ENCODE measurements around the gene MIGA2. TPM values are rescaled to one million over a fixed set of nuclear protein-coding genes. Genes with fewer than 3 reads are reported as not detected.
A peak's percentile ranks its signal among the peaks of the same experiment; 100 is the strongest.
"Not testable (repeated sequence)": the region's sequence is repeated elsewhere in the genome, so short reads cannot be mapped to it uniquely, and the experiment has no call there.

Gene MIGA2
- total and polyA plus RNA-seq, 10 donors, result 20.2 to 47.1 (median 34.4) TPM

- peaks cover 13 to 66% (median 50%) of the 10 kb centered on the region in 6 donors for H3K4me1 ChIP-seq
- intact Hi-C loops (cut with DNase I; ENCODE audit: low total_unique reads), result no loop called here
- TF ChIP-seq POLR2AphosphoS5 (IDR thresholded peaks at IDR 0.05) (peak; percentile 92 to 98 (median 93)), POLR2A (IDR thresholded peaks at IDR 0.05) (peak; percentile 25 to 89 (median 83)), CTCF (IDR thresholded peaks at IDR 0.05 in 8 of 11, conservative IDR thresholded peaks at IDR 0.05 in 3 of 11) (peak in 2 of 11 experiments; percentile 9 to 22)
Observed at GRCh38 chr9:129110740-129111527, 74.5 kb downstream of the MIGA2 start, which contains the start of the genes CRAT and PTPA. CRAT (minus strand) TSS chr9:129110793; CDS start chr9:129110509, 284 bp downstream. PTPA (plus strand) TSS chr9:129111415; CDS start chr9:129111601, 186 bp downstream.

GRCh38 chr9:129111528-129112151 lies 75.2 kb downstream of the MIGA2 start:
- no peak for TF ChIP-seq CTCF (IDR thresholded peaks at IDR 0.05 in 8 of 11, conservative IDR thresholded peaks at IDR 0.05 in 3 of 11)
- no peak for TF ChIP-seq POLR2A (IDR thresholded peaks at IDR 0.05)
- TF ChIP-seq POLR2AphosphoS5 (IDR thresholded peaks at IDR 0.05), result no peak
- intact Hi-C loops (cut with DNase I; ENCODE audit: low total_unique reads), result no loop called here

More at GRCh38 chr9:129110740-129111527, 74.5 kb downstream of the MIGA2 start, which contains the start of the genes CRAT and PTPA:
- peak within 1 kb of the TSS; percentile 80 to 97 (median 92) for H3K27ac ChIP-seq
- peak within 1 kb of the TSS; percentile 63 to 97 (median 88) for H3K4me3 ChIP-seq
- WGBS, 5 donors, result 0 to 1% (median 1%) methylated on average over 18 to 77 of the region's 77 CpGs
- DNase-seq, result peak; percentile 99
- H3K27me3 ChIP-seq (replicated peaks in 1 of 7), result no peaks in the 10 kb centered on the region
- H3K36me3 ChIP-seq, result peaks cover 0 to 25% (median 0%) of the 10 kb centered on the region in 6 donors
- no peaks in the 10 kb centered on the region for H3K9me3 ChIP-seq

GRCh38 chr9:129112526-129112925 lies 76.1 kb downstream of the MIGA2 start:
- Histone ChIP-seq H3K27ac (peak overlapping the region in 1 of 8 donors; percentile 95), H3K4me3 (peak overlapping the region in 6 of 8 donors; percentile 63 to 97 (median 92)), H3K4me1 (peaks cover 13 to 66% (median 50%) of the 10 kb centered on the region in 6 donors)
- intact Hi-C loops (cut with DNase I; ENCODE audit: low total_unique reads); DNase-seq; H3K36me3 ChIP-seq; H3K9me3 ChIP-seq; H3K27me3 ChIP-seq (replicated peaks in 1 of 7): not testable (repeated sequence)
- 92 to 97% (median 93%) methylated on average over 17 of the region's 17 CpGs for WGBS, 5 donors

More at GRCh38 chr9:129111528-129112151, 75.2 kb downstream of the MIGA2 start:
- Histone ChIP-seq H3K4me1 (peaks cover 13 to 66% (median 50%) of the 10 kb centered on the region in 6 donors), H3K27ac (peak overlapping the region; percentile 80 to 97 (median 92)), H3K36me3 (peaks cover 0 to 18% (median 0%) of the 10 kb centered on the region in 6 donors), H3K9me3 (no peaks in the 10 kb centered on the region), H3K4me3 (peak overlapping the region; percentile 63 to 97 (median 88)), H3K27me3 (replicated peaks in 1 of 7) (no peaks in the 10 kb centered on the region)
- 0 to 2% (median 1%) methylated on average over 36 to 37 of the region's 37 CpGs for WGBS, 5 donors
- no peak for DNase-seq

GRCh38 chr9:129113645-129114304 lies 77.3 kb downstream of the MIGA2 start:
- no peaks in the 10 kb centered on the region for H3K9me3 ChIP-seq
- H3K4me3 ChIP-seq, result peak overlapping the region in 1 of 8 donors; percentile 4
- peaks cover 0 to under 1% (median 0%) of the 10 kb centered on the region in 6 donors for H3K36me3 ChIP-seq
- peak overlapping the region in 5 of 8 donors; percentile 32 to 67 (median 64) for H3K27ac ChIP-seq
- intact Hi-C loops (cut with DNase I; ENCODE audit: low total_unique reads), result no loop called here
- peaks cover 13 to 61% (median 49%) of the 10 kb centered on the region in 6 donors for H3K4me1 ChIP-seq
- no peak for DNase-seq
- H3K27me3 ChIP-seq (replicated peaks in 1 of 7), result no peaks in the 10 kb centered on the region
- 71 to 84% (median 78%) methylated on average over 17 of the region's 17 CpGs for WGBS, 5 donors
- TF ChIP-seq POLR2A (IDR thresholded peaks at IDR 0.05) (no peak), CTCF (IDR thresholded peaks at IDR 0.05 in 8 of 11, conservative IDR thresholded peaks at IDR 0.05 in 3 of 11) (no peak), POLR2AphosphoS5 (IDR thresholded peaks at IDR 0.05) (no peak)

Data from spleen (tissue), 11 donors.